ENCODE measurements around the gene TIFAB.
"Not testable (repeated sequence)": the region's sequence is repeated elsewhere in the genome, so short reads cannot be mapped to it uniquely, and the experiment has no call there.

TIFAB gene, protein sequence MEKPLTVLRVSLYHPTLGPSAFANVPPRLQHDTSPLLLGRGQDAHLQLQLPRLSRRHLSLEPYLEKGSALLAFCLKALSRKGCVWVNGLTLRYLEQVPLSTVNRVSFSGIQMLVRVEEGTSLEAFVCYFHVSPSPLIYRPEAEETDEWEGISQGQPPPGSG

DNA sequence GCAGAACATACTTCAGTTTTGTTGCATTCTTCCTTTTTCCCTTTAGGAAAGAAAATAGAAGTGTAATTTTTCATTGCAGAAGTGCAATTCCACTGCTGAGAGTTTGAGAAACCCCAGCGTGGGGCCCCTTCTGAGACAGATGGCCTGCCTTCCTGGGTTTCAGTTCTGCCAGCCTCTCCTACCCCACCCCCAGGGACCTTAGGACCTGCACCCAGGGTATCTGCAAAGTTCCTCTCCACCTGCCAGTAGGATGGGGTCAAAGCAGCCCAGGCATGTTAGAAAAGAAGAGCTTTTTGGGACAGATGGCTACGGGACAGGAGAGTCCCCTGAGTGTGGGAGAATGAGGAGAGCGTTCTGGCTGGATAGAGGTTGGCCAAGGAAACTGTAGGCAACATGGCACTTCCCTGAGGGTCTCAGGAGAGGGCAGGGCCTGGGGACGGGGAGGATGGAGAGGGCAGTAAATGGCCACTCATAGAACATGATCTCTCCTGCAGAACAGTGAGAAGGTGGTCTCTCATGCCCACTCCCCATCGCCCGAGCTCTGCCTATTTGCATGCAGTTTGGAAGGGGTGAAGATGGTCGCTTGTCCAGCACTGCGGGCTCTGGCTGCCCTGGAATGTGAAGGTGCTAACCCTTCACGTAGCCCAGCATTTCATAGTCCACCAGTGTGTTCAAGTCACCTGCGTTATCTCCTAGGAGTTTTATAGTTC is at the start of gene TIFAB:
Gene TIFAB (minus strand): TSS at position 31 of the 710 bp plus-strand sequence. CDS start 2,412 bp downstream, outside the sequence.
- no peak for FAIRE-seq

DNA sequence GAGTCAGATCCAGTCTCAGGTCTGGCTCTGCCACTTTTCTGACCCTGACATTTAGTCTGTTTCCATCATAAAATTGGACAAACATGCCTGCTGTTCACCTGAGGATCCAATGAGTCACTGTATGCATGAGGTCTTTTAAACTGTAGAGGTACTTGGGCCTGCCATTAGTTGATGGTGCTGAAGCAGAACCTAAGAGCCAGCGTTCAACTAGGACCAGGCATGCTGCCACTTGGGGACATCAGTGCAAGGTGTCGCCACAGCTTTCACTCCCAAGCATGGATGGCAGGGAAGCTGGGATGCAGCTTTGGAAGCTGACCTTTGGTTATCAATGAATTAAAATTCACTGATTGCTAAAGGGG is 46.5 kb upstream of the TIFAB start:
- no peak for FAIRE-seq

DNA sequence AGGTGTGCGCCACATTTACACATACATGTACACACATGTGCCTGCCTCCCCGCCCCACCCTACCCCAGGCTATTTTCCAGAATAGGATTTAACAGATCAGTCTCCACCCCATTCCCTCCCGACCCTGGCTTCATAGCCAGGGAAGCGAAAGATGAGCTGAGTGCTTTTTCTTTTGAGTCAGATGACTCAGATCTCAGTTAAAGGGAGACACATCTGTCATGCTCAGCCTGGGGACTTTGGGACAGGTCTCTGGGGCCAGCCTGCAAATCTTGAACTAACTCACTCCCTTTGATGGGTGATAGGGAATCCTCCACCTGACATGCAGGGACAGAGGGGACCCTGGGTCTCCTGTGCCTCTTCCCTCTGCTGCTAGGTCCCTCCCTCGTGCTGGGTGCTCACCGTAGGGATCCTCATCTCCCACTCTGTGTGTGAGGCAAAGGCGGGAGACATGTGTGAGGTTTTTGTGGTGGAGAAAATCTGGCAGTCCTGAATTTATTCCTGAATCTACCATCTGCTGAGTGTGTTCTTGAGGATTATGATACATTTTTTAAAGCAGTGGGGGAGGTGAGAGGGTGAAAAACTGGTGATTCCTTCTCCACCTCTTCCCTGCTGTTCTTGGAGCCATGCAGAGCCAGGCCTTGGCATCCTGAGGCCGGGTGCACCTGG is 46.0 kb upstream of the TIFAB start:
- FAIRE-seq = no peak

DNA sequence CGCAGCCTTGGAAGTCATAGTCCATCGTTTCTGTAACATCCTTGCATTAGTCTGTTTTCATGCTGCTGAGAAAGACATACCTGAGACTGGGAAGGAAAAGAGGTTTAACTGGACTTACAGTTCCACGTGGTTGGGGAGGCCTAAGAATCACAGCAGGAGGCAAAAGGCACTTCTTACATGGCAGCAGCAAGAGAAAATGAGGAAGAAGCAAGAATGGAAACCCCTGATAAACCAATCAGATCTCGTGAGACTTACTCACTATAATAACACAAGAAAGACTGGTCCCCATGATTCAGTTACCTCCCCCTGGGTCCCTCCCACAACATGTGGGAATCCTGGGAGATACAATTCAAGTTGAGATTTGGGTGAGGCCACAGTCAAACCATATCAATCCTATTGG is 43.4 kb upstream of the TIFAB start:
- not testable (repeated sequence) for FAIRE-seq

DNA sequence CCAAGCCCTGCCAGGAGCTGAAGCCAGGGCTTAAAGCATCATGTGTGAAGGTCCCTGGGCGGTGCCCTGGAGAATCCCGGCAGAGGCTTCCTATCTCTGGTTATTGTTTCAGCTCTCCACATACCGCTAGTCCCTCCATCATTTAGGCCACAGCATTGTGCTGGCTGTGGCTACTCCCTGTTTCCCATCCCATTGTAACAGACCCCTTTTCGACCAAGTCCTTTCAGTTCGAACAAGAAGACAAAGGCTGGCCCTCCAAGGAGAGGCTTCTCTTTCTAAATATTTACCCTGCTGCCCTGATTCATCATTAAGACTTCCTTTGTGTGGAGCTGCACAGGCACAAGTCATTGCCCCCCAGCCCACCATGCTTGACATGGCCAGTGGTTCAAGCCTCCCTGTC is 42.0 kb upstream of the TIFAB start:
- no peak for FAIRE-seq

DNA sequence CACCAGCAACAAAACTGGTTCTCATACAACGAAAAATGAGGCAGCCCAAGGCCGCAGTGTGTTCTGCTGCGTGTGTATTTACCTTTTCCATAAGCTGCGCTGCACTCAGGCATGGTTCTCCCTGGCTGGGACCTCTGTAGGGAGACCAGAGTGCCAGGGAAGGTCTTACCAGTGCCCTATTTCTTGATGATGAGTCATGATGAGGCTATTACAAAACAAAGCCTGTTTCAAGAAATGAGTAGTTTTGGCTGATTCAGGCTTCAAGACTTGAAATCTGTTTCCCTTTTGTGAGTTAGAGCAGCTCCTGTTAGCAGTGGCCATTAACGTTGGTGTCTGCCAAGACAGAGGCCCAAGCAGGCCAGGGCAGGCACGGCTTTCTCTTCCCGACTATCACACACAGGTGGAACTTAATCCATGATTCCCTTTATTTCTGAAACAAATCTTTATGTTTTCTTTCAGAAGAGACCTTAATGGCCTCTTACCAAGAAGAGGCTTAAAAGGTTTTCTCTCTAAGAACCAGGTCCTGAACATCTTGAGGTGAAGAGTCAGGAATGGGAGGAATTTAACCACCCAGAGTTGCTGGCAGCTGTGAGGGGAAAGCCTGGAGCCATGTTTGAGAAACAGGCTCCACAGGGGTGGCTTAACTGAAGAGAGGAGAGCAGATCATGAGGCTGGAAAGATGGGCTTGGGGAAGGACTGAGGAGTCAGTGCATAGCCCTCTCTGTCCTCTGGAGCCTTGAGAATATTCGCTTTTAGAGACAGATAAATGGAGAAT is 41.4 kb upstream of the TIFAB start:
- no peak for FAIRE-seq

DNA sequence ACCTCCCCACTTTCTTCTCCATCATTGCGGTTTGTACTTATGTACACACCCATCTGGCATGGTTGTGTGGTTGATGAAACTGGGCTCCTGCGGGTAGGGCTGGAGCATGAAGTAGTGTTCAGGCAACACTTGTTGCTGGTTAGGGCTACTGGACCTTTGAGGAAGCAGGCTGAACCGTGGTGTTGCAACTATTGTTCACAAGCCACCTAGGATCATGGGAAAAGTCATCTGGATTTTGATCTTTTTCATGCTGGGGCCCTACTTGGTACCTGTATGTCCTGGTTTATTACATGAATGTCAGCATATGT is 40.1 kb upstream of the TIFAB start:
- no peak for FAIRE-seq

DNA sequence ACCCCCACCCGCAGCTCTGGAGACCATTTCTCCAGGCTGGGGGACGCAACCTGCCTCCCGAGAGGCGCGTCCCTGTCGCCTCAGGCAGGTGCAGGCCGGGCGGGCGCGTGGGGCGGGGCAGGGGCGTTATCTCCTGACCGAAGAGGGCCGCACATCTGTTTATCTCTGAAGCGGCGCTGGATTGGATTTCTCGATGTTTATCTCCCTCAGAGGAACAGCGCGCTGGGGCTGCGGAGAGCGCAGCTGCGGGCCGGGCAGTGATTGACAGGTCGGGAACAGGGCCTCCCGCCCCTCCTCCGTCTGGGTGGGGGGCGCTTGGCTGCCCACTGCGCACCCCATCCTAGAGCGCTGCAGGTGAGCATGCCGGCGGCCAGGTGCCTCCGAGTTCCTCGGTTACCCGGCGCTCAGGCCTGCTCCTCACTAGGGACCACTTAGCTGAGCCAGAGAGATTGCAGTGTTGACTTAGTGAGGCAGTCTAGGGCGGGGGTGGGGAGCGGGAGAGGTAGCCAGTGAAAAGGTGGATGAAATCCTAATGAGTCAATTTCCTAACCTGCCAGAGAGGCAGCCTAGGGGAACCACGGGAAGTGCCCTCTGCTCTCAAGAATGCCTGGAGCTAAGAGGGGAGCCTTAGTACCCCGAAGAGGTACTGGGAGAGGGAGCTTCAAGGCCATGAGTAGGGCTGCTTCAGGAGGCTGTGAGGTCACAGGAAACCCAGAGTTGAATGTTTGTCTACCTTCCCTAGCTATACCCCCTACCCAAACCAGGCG is 39.6 kb upstream of the TIFAB start:
- no peak for FAIRE-seq

DNA sequence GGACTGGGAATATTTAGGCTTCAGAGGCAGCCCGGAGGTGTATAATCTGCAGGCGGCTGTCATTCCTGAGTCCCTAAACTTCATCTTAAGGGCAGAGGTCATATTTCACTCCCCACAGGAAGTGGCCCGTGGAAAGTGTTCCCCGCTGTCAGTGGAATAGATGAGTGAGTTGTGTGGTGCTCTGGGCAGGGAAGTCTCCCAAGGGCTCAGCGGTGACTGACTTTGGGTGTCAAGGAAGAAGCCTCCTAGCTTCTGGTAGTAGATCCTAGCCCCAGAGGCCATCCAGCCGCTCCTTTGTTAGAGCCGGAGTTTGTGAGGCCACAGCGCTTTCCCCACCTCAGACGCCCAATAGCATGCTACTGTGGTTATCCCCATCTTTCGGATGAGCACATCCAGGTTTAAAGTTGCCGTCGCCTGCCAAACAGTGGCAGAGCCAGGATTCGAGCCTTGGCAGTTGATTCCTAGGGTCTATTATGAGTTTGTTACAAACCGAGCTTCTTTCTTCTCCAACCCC is 38.9 kb upstream of the TIFAB start:
- no peak for FAIRE-seq

DNA sequence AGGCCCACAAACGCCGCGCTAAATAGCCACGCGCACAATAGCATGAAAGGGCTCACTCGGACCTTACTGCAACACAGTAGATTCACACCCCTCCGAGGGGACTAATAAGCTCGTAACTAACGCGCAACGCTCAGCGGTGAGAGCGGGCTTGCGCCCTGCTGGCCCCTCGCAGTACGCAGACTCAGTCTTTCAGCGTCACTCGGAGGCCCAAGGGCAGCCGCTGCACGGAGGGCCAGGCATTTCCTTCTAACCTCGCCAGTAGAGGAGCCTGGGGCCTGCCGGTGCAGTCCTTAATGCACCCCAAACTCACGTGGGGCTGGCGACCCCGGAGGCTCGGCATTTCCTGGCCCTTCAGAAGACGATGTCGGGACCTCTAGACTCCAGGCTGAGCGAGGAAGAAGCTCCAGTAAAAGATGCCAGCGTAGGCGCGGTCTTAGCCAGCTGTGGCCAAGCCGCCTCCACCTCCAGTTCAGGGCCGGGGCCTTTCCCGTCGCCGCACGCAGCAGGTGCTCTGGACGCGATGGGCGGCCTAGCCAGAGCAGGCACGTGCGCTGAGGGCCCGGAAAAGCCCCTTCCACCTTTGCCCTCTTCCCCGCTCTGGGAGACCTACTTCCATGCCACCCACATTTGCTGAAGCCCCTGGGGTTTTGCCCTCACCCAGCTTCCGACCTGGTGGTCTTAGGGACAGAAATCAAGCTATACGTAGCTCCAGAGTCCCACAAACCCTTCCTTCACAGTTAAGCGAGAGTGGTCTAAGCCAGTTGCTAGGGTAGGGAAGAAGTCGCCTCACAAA is 38.3 kb upstream of the TIFAB start:
- FAIRE-seq = no peak

DNA sequence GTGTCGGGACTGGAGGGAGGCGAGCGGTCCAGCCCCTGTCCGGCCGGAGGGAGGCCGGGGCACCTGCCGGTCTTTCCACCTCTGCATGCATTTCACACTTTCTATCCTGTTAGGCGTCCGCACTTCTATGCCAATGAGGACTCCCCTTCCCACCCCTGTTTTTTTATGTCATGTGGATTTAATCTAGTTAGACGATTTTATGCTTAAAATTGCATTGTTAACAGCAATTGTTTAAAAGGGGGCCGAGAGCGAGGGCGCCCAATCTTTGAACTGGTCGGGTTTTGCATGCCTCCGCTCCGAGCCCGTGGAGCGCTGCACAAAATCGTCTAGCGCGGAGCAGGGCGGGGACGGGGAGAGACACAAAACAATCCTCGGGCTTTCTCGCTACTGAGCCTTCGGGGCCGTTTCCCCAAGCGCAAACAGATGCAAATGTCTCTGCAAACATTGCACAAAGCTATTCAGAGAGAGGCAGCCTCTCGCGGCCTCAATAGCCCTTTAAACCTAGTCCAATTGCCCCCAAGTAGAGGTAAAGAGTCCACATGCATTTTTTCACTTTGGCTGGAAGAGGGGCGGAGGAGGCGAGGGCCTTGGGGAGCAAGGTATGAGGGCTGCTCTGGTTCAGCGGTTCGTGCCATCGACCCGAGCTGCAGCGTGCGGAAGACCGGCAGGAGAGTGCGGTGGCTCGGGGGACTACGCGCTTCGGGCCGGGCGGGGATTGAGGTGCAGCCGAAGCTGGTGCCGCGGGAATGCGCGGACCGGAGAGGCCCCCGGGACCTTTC is 37.5 kb upstream of the TIFAB start:
- no peak for FAIRE-seq

DNA sequence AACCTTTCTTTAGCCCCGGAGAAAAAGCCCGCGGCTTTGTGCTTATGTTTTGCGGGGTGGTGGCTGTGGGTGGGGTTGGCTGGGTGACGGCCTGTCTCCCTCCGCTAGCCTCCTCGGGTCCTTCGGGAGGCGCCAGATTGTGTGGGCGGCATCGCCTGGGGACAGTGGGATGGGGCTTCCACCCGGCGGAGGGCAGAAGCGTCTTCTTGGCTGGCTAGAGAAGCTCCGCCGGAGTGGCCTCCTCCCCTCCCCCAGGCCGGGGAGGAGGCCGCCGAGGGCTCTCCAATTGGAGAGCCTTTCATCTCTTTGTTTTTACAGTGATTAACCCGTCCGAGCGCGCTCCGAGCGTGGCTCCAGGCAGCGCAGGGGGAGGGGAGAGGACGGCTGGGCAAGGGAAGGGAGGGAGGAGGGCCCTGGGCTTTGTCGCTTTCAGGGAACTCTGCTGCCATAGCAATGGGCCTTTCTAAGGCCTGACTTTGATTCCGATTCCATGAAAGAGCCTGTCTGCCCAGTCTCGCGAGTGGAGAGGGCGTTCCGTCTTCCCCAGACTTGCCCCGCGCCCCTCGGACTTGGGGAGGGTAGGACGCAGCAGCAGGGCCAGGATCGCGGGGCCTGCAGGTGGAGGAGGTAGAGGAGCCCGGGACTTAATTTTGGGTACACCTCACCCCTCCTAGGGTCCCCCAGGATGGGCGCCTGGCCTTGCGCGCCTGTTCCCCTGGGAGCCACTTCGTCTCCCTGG is 36.7 kb upstream of the TIFAB start:
- no peak for FAIRE-seq

DNA sequence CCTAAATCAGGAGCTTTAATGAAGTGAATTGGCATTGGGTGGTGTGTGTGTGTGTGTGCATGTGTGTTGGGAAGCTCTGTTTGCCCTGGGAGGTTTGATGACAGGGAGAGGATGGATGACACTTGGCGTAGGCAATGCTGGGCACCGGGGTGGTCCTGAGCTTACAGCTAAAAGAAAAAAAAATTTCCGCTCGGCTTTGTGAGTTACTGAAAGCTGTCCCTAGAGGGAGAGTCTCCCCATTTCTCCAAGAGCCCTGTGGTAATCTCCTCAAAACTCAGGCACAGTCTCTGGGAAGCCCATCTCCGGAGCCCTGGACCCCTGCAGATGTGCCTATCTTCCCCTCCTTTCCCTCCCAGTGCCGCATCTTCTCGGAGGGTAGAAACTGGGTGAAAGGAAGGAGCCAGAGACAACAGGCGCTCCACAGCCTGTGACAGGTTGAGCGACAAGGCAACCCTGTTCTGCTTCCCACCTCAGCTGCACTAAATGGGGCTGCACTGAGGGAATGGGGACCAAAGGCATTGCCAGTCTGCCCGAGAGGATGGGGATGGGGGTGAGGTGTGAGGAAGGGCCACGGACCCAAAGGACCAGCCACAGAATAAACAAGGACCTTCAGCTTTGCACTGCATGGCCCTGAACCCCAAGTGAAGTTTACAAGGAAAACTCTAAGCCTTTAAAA is 35.8 kb upstream of the TIFAB start:
- FAIRE-seq = no peak

DNA sequence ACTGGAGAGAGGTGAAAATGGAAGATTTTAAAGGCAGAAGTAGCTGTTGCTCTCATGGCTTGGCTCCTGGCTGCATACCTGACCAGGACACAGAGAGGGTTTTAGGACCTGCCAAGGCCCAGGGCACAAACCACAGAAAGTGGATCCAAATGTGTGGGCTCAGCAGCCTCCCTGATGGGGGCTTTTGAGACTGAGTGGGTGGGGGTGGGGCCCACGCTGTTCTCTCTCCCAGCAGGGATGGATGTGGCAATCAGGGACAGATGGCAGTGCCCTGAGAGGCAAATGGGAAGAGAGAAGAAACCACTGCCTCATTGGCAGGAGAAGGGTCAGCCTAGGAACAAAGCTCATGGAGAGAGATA is 34.9 kb upstream of the TIFAB start:
- no peak for FAIRE-seq

DNA sequence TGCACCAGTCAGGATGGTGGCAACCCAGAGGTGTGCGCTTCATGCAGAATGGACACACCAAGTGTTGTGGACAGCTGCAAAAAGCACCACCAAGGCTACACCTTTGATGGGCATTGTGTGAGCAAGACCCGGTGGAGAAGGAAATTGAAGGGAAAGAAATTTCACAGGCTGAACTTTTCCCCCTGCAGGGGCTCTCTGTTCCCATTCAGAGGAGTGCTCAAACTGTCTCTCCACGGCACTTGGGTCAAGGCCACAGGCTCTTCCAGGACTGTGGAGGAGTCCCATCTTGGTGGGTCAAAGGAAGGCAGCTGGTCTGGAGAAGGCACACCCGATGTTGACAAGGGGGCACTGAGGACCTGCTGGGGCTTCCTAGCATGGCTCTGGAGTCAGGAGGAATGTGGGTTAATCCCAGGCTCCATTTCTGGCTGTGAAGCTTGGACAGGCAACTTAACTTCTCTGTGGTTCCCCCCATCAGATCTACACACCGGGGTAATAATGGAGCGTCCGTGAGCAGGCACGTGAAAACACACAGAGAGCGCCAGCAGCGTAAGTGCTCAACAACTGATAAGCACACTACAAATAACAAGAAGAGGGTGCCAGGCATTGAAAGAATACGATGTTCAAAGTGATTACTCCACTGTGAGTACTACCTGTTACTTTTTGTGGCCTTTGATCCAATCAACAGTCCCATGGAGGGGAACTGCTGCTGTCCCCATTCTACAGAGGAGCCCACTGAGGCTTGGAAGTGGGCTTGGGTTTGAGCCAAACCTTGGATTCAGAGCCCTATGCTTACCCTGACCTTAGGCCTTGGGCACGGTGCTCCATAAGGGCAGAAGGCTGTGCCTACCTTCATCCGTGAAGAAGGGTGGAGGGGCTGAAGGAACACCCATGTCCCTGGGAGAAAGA is 34.2 kb upstream of the TIFAB start:
- FAIRE-seq = no peak

DNA sequence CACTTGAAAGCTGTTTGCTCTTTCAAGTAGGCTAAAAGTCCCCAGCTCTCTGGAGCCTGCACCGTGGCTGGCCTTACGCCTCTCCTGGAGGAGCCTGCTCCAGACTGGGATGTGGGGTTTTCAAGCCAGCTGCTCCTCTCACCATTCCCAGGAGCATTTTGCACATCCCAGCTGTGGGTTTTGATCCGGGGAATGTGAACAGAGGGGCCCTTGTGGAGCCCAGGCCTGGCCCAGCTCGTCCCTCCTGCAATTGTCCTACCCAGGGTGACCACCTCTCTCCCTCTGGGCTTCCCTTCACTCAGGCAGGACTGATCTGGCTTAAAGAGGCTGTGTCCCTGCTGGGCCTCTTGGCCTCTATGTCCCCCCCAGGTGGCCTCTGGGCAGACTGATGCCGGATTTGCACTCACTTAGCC is 32.5 kb upstream of the TIFAB start:
- no peak for FAIRE-seq

DNA sequence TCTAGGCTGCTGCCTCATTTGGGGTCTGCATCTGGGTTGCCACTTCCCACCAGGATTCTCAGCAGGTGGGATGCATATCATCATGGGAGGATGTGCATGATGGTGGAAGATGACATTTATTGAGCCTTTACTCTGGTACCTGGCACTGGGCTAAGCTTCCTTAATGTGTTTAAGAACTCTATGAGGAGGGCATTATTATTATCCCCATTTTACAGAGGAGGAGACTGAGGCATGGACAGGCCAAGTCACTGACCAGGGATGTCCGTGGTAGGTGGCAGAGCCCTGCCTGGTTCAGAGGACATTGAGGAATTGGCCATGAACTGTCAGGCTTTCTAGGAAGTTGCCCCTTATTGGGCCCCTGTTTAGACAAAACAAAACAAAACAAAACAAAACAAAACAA is 31.1 kb upstream of the TIFAB start:
- FAIRE-seq = no peak

DNA sequence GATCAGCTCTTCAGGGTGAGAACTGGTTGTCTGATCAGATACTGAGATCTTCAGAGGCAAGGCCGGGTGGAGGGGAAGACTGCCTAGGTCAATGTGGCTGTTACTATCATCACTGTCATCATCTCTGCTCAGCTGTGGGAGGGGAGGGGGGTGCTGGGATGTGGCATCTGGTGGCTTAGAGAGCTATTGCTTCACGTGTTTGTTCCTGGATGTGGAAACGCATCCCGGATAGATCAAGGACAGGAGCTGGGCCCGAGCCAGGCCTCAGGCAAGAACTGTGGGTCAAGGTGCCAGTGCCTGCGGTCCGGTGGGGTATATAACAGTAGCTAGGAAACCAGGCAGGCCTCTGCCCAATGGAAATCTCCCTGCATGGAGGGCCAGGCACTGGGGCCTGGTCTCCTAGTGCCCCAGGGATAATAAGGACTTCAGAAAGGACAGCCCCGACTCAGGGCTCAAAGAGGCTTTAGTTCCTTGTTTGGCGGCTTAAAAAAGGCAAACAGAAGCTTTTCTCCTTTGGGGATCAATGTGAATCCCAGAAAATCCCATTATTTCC is 30.3 kb upstream of the TIFAB start:
- no peak for FAIRE-seq

DNA sequence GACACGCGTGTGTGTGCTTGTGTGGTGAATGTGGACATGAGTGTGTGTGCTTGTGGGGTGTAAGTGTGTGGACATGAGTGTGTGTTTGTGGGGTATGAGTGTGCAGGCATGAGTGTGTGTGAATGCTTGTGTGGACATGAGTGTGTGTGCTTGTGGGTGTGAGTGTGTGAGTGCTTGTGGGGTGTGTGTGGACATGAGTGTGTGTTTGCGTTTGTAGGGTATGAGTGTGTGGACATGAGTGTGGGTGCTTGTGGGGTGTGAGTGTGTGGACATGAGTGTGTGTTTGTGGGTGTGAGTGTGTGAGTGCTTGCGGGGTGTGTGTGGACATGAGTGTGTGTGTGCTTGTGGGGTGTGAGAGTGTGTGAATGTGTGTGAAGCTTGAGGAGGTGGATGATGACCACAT is 29.8 kb upstream of the TIFAB start:
- FAIRE-seq = no peak
